NCI-H1930 (cell line): ENCODE results near the gene TMEM164.
"Not testable (repeated sequence)": the region's sequence is repeated elsewhere in the genome, so short reads cannot be mapped to it uniquely, and the experiment has no call there.

Experiments used
- DNase-seq, 2 experiments: peaks; one replicate each; lab custom pipeline; 2025; lab: John Stamatoyannopoulos, UW

Gene TMEM164

DNA sequence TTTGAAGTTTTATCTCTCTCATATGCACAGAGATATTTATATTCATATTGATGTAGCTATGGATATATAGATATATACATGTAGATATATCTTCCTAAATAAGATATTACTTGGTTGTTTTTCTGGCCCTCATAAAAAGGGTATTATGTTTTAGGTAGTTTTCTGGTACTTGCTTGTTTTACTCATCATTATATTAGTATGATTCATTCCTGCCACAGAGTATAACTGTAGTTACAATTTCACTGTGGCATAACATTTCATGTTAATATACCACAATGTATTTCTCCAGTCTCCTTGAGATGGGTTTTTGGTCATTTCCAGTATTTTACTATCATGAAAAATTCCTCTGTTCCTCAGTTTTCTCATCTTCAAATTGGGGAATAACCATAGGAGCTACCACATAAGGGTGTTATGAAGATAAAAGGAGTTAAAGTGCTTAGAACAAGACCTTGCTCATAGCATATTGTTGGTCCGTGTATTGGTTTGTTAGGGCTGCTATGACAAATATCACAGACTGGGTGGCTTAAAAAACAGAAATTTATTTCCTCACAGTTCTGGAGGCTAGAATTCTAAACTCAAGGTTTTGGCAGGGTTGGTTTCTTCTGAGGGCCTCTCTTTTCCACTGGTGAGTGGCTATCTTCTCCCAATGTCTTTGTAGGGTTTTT is 129.7 kb downstream of the TMEM164 start:
- no peak for DNase-seq

DNA sequence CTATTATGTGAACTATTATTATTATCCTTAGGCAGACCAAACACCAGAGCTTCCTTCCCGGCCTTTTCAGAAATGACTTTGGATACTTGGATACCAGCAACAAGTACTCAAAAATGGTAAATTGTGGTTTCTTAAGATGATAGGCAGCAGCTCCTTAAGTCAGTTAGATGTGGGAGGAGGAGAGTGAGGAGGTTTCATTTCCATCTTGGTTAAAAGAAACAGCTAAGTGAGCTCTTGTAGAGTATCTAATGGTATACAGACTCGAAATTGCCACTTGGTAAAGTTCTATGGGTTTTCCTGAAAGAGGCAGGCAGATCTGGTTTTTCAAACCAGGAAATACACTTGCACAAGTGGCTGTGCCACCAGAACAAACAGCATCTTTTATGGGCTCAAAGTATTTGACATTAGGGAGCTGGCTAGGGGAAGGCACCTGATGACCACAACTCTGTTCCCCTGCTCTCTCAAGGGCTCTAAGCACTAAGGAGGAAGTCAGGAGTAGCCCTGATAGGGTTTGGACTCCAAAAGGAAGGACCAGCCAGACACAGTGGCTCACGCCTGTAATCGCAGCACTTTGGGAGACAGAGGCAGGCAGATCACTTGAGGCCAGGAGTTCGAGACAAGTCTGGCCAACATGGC is 130.9 kb downstream of the TMEM164 start:
- no peak for DNase-seq

DNA sequence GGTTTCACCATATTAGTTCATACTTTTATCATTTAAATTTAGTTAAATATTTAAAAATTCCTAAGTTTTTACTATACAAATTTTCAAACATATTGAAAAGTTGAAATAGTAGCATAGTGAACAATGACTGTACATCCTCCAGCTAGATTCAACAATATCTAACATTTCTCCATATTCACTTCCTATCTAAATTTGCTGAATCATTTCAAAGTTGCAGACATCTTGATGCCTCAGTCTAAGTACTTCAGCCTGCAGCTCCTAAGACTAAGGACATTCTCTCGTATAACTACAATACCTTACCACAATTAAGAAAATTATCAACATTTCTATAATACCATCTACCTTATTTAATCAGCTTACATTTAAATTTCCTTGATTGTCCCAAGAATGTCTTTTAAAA is 132.7 kb downstream of the TMEM164 start:
- DNase-seq: no peak

DNA sequence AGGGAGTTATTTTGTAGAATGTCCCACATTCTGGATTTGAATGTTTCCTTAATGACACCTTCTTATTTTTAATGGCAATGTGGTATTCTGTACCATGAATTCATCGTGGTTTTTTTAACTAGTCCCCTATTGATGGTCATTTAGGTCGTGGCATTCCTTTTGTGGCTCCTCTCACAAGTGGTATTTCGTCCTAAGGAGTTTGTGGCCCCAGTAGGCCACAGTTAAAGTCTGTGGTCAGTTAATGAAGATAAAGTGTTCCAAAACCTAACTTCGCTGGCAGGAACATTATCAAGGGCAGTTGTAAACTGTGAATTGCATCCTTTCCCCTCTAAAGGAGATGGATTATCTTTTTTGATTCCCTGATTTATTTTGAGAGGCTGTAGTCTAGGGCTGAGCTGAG is 133.2 kb downstream of the TMEM164 start:
- DNase-seq: no peak

DNA sequence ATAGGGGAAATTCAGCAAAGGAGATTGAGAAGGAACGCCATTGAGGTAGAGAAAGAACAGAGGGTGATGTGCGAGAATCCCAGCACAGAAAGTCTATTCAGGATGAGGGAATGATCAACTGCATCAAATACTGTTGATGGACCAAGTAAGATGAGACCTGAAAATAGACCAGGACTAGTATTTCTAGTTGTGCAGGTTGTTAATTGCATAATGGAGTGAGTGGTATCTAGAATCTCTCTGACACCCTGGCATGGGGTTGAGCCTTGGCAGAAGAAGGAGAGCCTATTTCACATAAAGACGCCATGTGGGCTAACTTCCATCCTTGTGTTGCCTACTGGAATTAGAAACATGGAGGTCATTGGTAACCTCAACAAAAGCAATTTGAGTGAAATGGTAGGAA is 135.6 kb downstream of the TMEM164 start:
- no peak for DNase-seq

DNA sequence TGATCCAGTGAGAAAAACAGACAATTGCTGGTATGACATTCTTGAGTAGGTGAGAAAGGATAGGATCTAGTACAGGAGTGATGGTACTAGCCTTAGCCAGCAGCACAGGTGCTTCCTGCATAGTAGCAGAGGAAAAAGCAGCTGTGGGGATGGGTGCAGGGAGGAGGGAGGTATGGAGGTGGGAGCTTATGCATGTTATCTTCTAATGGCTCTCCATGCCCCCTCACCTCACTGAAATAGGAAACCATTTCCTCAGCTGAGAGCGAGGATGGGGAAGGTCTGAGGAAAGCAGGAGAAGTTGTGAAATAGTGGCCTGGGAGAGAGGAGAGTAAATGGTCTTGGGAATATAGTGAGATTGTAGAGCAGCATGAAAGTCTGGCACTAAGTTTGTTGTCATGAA is 136.3 kb downstream of the TMEM164 start:
- no peak for DNase-seq

DNA sequence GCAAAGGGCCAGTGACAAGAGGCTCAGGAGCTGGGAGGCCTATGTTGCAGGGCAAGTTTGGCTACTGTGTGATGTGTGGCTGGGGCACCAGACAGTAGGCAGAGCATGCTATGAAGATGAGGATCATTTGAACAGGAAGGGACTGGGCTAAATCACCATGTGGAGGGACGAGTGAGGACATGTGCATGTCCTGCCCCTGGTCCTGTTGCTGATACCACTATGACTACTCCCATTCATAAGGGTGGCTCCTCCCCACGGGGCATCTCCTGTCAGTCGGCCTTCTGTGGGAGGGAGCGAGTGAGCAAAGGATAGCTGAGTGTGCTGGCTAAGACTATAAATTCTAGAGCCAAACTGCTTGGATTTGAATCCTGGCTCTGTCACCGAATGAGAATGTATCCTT is 139.2 kb downstream of the TMEM164 start:
- no peak for DNase-seq

DNA sequence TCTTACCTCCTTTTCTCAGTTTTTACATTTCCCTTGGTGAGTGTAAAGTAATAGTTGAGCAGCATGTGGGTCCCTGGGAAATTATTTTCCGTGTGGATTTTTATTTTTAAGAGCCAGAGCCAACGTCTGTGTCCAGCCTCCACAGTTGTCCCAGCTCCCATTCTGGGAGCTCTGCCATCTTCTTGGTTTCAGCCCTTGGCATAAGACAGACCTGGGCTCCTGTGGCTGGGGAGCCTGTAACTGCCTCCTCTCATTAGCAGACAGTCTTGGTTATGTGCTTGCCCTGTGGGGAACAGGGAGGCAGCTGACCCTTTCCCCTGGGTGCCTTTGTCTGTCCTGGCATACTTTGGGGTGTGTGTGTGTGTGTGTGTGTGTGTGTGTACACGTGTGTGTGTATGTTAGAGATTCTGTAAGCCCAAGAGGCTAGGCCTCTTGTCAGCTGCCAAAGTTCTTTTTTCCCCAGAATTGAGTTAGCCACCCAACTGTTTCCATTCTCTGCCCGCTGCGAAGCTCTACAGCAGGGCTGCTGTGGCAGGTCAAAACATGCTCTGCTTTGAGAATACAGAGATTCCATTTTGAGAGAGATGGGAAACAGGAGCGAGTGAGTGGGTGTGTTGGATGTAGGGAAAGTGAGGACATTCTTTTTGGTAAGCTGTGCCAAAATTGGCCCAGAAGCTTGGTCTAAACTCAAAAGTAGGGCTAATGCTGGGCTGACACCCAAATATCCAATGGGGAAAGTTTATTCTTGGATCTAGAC is 140.7 kb downstream of the TMEM164 start:
- no peak for DNase-seq

DNA sequence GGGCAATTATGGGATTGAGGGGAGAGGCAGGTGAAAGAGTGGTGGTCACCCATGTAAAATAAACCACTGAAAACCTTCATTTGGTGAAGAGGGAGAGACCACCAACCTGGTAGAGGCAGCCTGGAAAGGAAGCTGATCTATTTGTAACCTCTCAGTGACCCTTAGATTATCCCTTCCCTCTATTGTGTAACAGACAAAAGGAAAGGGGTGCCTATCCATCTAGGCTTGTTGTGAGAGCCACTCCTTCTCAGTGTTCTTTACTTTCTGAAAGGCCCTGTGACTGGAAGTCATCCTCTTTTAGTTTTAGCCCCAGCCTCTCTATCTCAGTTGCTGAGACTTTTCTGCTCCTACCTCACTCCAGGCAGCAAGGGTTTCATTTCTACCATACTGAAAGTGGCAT is 142.4 kb downstream of the TMEM164 start:
- no peak for DNase-seq

DNA sequence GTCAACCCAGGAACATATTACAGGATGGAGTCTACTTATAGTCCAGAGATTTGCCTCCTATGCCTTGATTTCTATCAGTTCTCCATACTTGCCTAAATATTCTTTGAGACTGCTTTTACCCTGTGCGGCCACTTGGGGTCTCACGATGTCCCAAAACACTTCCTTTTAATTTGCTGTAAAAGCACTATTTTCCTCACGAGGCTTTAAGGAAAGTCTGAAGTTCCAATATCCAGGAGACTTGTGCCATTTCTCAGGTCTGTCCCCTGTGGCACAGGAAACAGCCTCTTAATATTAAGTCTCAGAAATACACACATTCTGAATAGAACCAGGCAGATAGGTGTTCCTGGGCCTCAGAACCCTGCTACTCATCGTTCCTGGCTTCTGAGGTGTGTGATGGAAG is 142.9 kb downstream of the TMEM164 start:
- DNase-seq: no peak

DNA sequence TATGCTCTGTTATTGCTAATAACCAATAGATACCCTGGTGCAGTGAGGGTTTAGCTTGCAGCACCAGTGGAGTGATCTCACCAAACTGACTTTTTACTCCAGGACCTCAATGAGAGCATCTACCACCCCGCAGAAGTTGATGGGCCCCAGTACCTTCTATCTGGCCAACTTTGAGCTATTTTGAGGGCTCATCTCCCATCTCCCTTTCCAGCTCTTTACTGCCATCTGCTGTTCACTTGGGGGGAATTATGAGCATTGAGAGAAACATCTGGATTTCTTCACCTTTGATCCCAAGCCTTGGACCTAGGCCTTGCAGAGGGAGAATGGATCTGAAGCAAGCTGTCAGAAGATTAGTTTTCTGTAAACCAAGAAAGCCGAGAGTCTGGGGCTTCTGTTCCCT is 143.6 kb downstream of the TMEM164 start:
- DNase-seq: peak in 1 of 2 experiments; percentile 8

DNA sequence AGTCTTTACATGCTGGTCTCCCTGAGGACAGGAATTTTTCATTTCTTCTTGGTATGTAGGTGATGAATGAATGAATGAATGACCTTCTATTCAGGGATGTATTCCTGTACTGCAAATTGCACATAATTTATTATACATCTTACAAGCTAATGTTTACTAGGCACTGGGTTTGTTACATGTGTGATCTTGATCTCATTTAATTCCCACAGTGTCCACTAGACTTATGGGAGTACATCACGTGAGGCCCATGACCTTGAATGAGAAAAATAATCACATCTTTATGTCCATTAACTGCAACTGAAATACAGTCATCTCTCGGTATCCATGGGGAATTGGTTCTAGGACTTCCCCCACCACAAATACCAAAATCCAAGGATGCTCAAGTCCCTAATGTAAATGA is 150.3 kb downstream of the TMEM164 start:
- DNase-seq: no peak

DNA sequence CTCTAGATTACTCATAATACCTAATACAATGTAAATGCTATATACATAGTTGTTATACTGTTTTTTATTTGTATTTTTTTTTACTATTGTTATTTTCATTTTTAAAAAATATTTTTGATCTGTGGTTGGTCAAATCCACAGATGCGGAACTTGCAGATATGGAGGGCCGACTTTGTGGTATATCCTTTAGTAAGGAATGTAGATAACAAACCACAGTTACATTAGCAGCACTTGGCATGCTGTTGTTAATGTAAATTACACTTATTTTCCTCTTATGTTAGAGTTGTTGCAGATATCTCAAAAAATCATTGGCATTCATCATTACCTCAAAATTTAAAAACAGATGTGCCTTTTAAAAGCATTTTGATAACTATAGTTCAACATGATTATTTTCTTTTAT is 151.0 kb downstream of the TMEM164 start:
- no peak for DNase-seq

DNA sequence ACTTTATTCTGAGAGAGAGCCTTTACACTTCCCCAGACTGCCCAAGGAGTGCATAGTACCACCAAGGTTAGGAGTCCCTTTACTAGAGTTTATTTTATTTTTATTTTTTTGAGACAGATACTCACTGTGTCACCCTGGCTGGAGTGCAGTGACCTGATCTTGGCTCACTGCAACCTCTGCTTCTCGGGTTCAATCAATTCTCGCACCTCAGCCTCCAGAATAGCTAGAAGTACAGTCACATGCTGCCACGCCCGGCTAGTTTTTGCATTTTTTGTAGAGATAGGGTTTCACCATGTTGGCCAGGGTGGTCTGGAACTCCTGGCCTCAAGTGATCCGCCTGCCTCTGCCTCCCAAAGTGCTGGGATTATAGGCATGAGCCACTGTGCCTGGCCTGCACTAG is 151.4 kb downstream of the TMEM164 start:
- not testable (repeated sequence) for DNase-seq

DNA sequence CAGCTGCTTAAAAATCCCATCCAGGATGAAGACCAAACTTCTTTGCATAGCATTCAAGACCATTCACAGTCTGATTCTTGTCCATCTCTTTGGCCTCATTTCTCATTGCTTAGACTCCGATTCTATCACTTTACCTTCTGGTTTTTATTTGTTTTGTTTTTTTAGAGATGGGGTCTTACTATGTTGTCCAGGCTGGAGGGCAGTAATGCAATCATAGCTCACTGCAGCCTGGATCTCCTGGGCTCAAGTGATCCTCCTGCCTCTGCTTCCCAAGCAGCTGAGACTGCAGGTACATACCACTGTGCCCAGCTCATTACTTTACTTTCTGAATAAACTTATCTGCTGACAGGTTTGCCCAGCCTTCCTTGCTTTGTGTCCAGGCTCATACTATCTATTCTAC is 152.8 kb downstream of the TMEM164 start:
- no peak for DNase-seq

DNA sequence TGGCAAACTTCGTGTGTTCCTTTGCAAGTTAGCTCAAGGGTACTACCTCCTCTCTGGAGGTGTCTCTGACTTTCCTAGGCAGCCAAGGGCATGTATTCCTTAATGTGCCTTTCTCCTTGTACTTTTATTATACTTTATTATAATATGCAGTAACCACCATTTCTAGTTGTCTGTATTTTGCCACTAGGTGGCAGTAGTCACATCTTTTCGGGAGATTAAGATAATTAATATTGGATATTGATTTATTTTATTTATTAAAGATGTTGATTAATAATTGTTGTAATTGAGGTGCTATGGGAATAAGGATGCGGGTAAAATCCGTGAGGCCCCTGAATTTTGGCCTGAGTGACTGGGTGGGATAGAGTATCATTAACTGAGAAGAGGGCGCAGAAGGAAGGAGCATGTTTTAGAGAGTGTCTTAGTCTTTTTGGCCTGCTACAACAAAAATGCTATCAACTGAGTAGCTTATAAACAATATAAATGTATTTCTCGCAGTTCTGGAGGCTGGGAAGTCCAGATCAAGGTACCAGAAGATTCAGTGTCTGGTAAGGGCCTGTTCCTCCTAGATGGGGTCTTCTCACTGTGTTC is 153.3 kb downstream of the TMEM164 start:
- no peak for DNase-seq

DNA sequence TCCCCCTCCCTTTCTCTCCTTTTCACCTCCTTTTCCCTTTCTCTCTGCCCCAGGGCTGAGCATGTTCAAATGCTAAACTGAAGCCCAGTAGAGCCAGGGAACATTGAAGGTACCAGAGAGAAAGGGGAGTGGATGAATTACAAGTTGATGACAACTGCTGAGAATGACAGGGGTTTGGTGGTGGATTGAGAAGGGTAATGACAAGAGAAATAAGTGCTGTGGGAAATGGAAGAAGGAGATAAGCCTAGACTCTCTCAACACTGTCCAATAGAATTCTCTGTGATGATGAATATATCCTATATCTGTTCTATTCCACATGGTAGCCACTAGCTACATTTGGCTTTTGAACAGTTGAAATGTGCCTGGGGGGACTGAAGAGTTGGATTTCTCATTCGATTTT is 154.5 kb downstream of the TMEM164 start:
- no peak for DNase-seq

DNA sequence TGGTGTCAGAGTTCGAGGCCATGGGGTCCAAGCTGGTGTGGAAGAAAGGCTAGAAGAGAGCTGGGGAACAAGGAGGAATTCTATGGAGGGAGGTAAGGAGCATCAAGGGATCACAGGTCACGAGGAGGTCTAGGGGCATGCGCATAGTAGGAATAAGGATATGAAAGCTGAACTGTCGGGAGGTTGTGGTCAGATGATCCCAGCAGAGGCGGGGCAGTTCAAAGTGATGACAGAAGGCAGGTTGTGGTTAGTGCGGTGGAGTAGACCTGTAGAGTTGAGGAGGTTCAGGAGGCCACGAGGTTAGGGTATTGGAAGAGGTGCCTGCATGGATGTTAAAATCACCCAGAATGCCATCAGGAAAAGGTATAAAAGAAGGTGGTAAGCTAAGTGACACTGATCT is 156.3 kb downstream of the TMEM164 start:
- DNase-seq: no peak

DNA sequence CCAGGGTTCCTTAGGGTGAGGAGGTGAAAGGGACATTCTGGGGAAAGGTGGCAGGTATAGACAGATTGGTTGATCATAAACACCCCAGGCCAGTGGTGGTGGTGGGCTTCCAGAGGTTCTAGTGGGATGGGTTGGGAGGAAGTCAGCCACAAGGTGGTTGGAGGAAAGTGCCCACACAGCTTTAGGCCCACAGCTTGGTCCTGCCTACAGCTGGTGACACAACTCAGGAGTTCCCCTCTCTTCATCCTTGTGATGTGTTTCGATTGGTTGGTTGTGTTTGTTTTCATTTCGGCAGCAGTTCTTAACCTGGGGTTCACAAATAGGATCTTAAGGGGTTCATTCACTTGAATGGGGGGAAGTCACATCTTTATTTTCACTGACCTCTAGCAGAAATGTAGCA is 157.0 kb downstream of the TMEM164 start:
- no peak for DNase-seq

DNA sequence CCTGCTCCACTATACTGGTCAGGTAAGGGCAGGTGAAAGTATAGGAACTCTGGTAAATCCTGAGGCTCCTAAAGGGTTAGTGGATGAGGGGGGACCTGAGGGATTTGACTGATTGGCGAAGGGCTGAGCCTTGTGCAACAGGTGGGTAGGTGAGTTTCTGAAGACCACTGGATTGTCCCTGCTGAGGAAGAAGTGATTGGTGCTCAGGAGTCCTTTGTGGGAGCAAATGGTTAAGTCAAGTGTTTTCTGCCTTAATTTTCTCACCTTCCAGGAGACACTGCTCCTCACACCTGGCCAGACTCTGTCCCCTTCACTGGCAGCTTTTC is 158.4 kb downstream of the TMEM164 start:
- DNase-seq: no peak

DNA sequence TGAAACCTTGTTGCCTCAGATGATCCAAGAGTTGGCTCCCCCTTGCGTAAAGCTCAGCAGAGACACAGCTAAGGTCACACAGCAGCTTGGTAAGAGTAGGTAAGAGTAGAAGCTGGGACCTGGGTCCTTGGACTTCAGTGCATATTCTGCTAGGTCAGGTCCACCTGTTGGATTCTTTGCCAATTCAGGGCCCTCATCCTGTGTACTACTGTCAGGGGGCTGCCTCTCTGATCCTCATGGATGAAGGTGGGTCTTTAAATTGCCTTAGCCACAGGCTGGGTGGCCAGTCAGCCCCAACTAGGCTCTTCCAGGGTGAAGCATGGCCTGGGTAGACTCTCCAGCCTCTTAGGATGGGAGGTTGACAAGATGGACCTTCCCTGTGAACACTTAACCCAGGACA is 159.2 kb downstream of the TMEM164 start:
- no peak for DNase-seq

DNA sequence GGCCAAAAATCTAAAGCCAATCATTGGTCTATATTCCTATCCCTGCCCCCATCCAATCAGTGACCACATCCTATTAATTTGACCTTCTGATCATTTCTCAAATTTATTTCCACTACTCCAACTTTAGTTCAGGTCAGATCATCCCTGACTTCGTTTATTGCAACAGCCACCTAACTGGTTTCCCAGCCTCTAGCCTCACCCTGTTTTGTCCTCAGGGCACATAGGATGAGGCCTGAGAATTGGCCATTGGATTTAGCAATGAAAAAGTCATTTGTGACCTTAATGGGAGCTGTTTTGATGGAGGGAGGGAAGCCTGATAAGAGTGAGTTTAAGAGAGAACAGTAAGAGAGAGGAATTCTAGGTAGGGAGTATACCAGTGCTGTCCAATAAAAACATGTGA is 160.0 kb downstream of the TMEM164 start:
- DNase-seq: no peak

DNA sequence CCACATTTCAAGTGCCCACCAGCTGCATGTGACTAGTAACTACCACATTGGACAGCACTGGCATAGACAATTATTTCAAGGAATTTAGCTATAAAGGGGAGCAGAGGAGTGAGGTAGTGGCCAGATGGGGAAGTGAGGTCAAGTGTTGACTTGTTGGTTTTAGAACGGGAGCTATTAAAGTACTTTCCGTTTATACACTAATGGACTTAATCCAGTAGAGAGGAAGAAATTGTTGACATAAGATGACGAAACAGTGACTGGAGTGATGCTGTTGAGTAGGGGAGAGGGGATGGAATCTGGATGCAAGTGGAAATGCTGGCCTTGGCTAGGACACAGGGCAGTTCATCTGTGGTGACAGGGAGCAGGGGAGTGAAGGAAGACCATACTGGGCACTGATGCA is 160.6 kb downstream of the TMEM164 start:
- DNase-seq: no peak
